OCI-LY7 (cell line): ENCODE results near the gene IRS1. TPM values are rescaled to one million over a fixed set of nuclear protein-coding genes. Genes with fewer than 3 reads are reported as not detected.

Experiments used
- BruUV-seq: library from RNA; stranded (reverse); fragments of 400-500 nt; replicated peaks from 2 replicates; lab custom pipeline; 2021; lab: Mats Ljungman, UMichigan
- CTCF ChIA-PET: fragments of 300-600 bp; sonication (Branson Sonifier 250); formaldehyde crosslinking; loops from one replicate; lab custom pipeline; 2022; ENCODE audit warnings: antibody characterized with exemption; ENCODE audit not compliant: unreplicated experiment; lab: Charles Lee
- POLR2A ChIA-PET: fragments of 300-600 bp; sonication (Branson Sonifier 250); formaldehyde crosslinking; loops from one replicate; lab custom pipeline; 2022; ENCODE audit warnings: antibody characterized with exemption; lab: Charles Lee
- DNase-seq: peaks from one replicate; pipeline ENCODE4 v3.0.0-alpha.2; 2015; ENCODE audit warnings: low spot score
- H2AFZ ChIP-seq: fragments of 200-600 bp; sonication (generic), shearing (Covaris generic); 2 replicates; pipeline ENCODE4 v1.6.1; 2014; ENCODE audit warnings: mild to moderate bottlenecking, antibody characterized with exemption, low read length, moderate library complexity
- H3K27ac ChIP-seq: fragments of 200-600 bp; sonication (generic); 2 replicates; pipeline ENCODE4 v1.5.1; 2014; ENCODE audit warnings: mixed run types, low read depth, mild to moderate bottlenecking, moderate library complexity, low read length, inconsistent platforms; ENCODE audit not compliant: poor library complexity, severe bottlenecking
- H3K36me3 ChIP-seq: fragments of 200-600 bp; sonication (generic); 2 replicates; pipeline ENCODE4 v1.6.1; 2014; ENCODE audit warnings: mild to moderate bottlenecking, antibody characterized with exemption, low read length, moderate library complexity, mixed read lengths; ENCODE audit not compliant: insufficient read depth
- H3K4me1 ChIP-seq: fragments of 200-600 bp; sonication (generic); 2 replicates; pipeline ENCODE4 v1.5.1; 2014; ENCODE audit warnings: mild to moderate bottlenecking, low read length; ENCODE audit not compliant: insufficient read depth, poor library complexity, severe bottlenecking
- H3K4me2 ChIP-seq: fragments of 200-600 bp; sonication (generic); 2 replicates; pipeline ENCODE4 v1.6.1; 2014; ENCODE audit warnings: mild to moderate bottlenecking, low read length
- H3K4me3 ChIP-seq: fragments of 200-600 bp; sonication (generic); 2 replicates; pipeline ENCODE4 v1.5.1; 2014; ENCODE audit warnings: mild to moderate bottlenecking, low read depth, low read length; ENCODE audit not compliant: poor library complexity, severe bottlenecking
- H3K79me2 ChIP-seq: fragments of 200-600 bp; sonication (generic); 2 replicates; pipeline ENCODE4 v1.6.1; 2016; ENCODE audit warnings: low read depth, mild to moderate bottlenecking, low read length, moderate library complexity, mixed read lengths; ENCODE audit not compliant: insufficient read depth
- H3K9me2 ChIP-seq: fragments of 200-600 bp; sonication (generic); 2 replicates; pipeline ENCODE4 v1.6.1; 2016; ENCODE audit warnings: mild to moderate bottlenecking, low read length, mixed read lengths; ENCODE audit not compliant: insufficient read depth
- H3K9me3 ChIP-seq: fragments of 200-600 bp; sonication (generic); 2 replicates; pipeline ENCODE4 v1.6.1; 2014; ENCODE audit warnings: mild to moderate bottlenecking, mixed run types, low read length, mixed read lengths
- H4K20me1 ChIP-seq: fragments of 200-600 bp; sonication (generic); 2 replicates; pipeline ENCODE4 v1.6.1; 2014; ENCODE audit warnings: mild to moderate bottlenecking, antibody characterized with exemption, low read length, moderate library complexity, mixed read lengths; ENCODE audit not compliant: insufficient read depth
- EZH2phosphoT487 ChIP-seq: fragments of 200-600 bp; sonication (generic); IDR thresholded peaks from 2 replicates; pipeline ENCODE4 v1.6.1; 2018; ENCODE audit warnings: low read depth, borderline replicate concordance, mild to moderate bottlenecking, mixed run types, antibody characterized with exemption, low read length, moderate library complexity, mixed read lengths
- intact Hi-C: fragments of 100-400 bp; cut with micrococcal nuclease; formaldehyde crosslinking; loops from one replicate; pipeline ENCODE4 v1.10.0; 2022; ENCODE audit not compliant: unreplicated experiment
- total RNA-seq, 2 experiments: library from RNA; depleted of rRNA in 1 of 2; stranded (reverse); fragments of >200 nt in 1 of 2; shearing (Covaris generic) in 1 of 2; gene quantifications; 2 replicates each; pipeline ENCODE4 v1.2.3, GENCODE V29; 2014 to 2022
- TF ChIP-seq, protein P1 (sequence below): fragments of 200-600 bp; sonication (generic); conservative IDR thresholded peaks from 2 replicates; pipeline ENCODE4 v1.5.1; 2014; ENCODE audit warnings: mild to moderate bottlenecking, antibody characterized with exemption, low read length, moderate library complexity, mixed read lengths

The IRS1 gene
- total RNA-seq, 2 experiments from 2014 or later, result 18.1 to 23.5 TPM

DNA sequence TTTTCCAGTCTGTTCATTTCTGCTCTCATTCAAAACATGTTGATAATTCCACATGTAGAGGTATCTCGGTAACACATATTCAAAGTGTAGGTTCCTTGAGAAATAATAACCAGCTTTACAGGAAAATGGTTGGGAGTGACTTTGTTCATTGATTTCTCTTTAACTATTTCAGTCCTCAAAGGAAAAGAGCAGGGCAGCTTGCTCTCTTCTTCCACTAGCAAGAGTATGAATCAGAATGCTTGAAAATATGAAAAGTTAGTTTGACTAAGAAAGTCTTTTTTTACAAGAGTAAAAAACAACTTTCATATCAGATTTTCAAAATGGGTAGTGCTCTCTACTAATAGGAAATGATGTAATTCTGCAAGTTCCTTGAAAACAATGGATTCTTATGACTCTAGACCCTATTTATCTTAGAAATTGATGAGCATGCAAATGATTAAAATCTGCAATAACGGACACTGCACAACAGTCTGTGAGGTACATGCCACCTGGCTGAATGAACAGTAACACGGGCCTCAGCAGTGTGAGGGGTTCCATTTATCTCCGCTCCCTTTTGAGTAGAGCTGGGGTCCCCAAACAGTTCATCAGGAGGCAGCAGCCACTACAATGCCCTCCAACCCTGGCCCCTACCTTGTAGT, 65.6 kb downstream of the IRS1 start:
- Histone ChIP-seq H2AFZ (no peak overlapping the region), H3K4me1 (no peaks in the 10 kb centered on the region), H3K9me3 (no peaks in the 10 kb centered on the region), H3K9me2 (no peaks in the 10 kb centered on the region), H3K36me3 (peaks cover 20% of the 10 kb centered on the region), H3K4me3 (no peak overlapping the region), H4K20me1 (no peaks in the 10 kb centered on the region), H3K4me2 (no peak overlapping the region), H3K27ac (no peak overlapping the region), H3K79me2 (no peaks in the 10 kb centered on the region)
- ChIA-PET POLR2A (interaction anchor here (0.7 kb wide), 1 partner anchor 66 kb away, joined by 3 read pairs; the partner anchor contains the start of gene IRS1), CTCF (no interaction called here)
- BruUV-seq, result no TSS peak
- intact Hi-C loops, result no loop called here
- TF ChIP-seq EZH2phosphoT487, result no peak
- TF ChIP-seq, protein P1, sequence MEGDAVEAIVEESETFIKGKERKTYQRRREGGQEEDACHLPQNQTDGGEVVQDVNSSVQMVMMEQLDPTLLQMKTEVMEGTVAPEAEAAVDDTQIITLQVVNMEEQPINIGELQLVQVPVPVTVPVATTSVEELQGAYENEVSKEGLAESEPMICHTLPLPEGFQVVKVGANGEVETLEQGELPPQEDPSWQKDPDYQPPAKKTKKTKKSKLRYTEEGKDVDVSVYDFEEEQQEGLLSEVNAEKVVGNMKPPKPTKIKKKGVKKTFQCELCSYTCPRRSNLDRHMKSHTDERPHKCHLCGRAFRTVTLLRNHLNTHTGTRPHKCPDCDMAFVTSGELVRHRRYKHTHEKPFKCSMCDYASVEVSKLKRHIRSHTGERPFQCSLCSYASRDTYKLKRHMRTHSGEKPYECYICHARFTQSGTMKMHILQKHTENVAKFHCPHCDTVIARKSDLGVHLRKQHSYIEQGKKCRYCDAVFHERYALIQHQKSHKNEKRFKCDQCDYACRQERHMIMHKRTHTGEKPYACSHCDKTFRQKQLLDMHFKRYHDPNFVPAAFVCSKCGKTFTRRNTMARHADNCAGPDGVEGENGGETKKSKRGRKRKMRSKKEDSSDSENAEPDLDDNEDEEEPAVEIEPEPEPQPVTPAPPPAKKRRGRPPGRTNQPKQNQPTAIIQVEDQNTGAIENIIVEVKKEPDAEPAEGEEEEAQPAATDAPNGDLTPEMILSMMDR, result no peak
- no peak for DNase-seq

DNA sequence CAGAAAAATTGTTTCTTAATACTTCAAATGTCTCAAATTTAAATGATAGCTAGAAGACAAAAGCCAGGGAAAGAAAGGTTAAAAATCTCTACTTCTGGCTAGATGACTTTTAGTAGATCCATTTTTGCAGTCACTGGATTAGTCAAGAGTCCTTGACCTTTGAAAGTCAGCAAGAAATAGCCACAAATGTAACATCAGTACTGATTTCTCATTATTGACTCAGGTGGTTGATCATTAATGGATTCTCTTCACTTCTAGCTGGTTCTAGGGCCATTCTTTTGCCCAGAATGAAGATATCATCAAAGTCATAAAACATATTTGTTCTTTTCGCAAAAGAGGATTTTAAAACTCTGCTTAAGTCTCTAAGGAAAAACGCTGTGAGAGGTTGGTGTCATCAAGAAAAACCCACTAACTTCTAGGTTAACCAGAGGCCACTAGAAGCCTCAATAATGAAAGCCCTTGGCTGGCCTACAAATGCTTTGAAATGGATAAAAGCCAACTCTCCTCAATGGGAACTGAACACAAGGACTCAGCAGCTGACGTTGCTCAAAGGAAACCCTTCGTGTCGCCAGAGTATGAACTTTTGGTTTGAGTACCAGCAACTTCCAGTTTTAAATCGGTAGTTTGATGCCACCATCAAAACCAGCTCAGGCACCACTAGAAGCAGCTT, 66.3 kb downstream of the IRS1 start:
- H3K4me1 ChIP-seq, result no peaks in the 10 kb centered on the region
- H3K4me2 ChIP-seq, result no peak overlapping the region
- intact Hi-C loops, result no loop called here
- H2AFZ ChIP-seq, result no peak overlapping the region
- ChIA-PET POLR2A (interaction anchor here (0.6 to 0.7 kb wide), 2 partner anchors 66 to 1545 kb away, joined by 3 read pairs; partner anchors contain the start of gene IRS1), CTCF (no interaction called here)
- BruUV-seq, result no TSS peak
- H3K9me2 ChIP-seq, result no peaks in the 10 kb centered on the region
- H3K27ac ChIP-seq, result no peak overlapping the region
- H3K36me3 ChIP-seq, result peaks cover 20% of the 10 kb centered on the region
- H3K4me3 ChIP-seq, result no peak overlapping the region
- TF ChIP-seq, protein P1, result no peak
- TF ChIP-seq EZH2phosphoT487, result no peak
- no peaks in the 10 kb centered on the region for H4K20me1 ChIP-seq
- no peaks in the 10 kb centered on the region for H3K79me2 ChIP-seq
- no peak for DNase-seq
- no peaks in the 10 kb centered on the region for H3K9me3 ChIP-seq
